ENCODE measurements around the gene PALM2AKAP2.

PALM2AKAP2 gene

GRCh38 chr9:109779711-109780452, at the start of gene PALM2AKAP2:
Gene PALM2AKAP2, plus strand, starts transcription at chr9:109780198. Its CDS starts 291 bp downstream, at chr9:109780489.
- peak; percentile 41 for TF ChIP-seq CTCF (IDR thresholded peaks at IDR 0.05)

- no peak for TF ChIP-seq CTCF (IDR thresholded peaks at IDR 0.05)
These were observed 49.8 kb upstream of the PALM2AKAP2 start for GRCh38 chr9:109730228-109730627.

GRCh38 chr9:109733690-109734089, 46.3 kb upstream of the PALM2AKAP2 start:
- no peak for TF ChIP-seq CTCF (IDR thresholded peaks at IDR 0.05)

- TF ChIP-seq CTCF (IDR thresholded peaks at IDR 0.05): no peak
These were observed 45.2 kb upstream of the PALM2AKAP2 start for GRCh38 chr9:109734814-109735213.

DNA sequence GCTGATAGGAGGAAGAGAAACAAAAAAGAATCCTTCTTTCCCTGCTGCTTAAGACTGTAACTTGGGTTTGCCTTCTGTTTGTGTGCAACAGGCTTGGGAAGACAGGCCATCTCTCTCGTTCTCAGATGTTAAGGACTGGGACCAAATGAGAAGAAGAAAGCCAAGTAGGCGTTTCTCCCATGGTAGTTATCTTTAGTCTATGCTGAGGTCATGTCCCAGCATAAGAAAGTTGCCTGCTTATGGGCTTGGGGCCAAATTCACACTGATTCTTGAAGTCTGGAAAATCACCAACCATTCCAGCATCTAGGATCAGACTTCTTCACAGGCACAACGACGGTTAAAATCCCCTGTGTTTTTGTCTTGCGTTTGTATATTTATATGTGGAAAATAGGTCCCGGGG, 44.2 kb upstream of the PALM2AKAP2 start:
- TF ChIP-seq CTCF (IDR thresholded peaks at IDR 0.05): no peak

- no peak for TF ChIP-seq CTCF (IDR thresholded peaks at IDR 0.05)
These were observed 42.7 kb upstream of the PALM2AKAP2 start for GRCh38 chr9:109737295-109737694.

DNA sequence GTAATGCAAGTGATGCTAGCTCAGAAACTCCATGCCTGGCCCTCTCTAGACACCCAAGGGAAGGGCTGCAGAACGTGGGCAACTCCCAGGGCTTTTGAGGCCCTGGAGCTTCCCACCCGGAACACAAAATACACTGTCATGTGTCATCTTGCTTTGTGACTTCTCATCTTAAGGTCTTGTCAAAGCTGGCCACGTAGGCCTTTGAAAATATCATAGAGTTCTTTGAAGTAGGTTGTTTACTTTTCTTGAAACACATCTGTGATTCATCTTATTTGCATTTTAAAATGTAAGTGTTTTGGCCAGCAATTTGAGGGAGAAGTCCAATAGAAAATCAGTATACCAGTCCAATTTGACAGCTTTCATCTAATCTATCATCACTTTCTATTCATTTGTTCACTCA, 40.2 kb upstream of the PALM2AKAP2 start:
- TF ChIP-seq CTCF (IDR thresholded peaks at IDR 0.05): no peak
